HG03045 (cell line): ENCODE data around the gene TREH.

ENCODE experiments used
- ATAC-seq: cut with Tn5 transposase; IDR thresholded peaks from one replicate; pipeline ENCODE4 v1.9.1; 2021; ENCODE audit warnings: mild to moderate bottlenecking, moderate library complexity; ENCODE audit not compliant: unreplicated experiment

TREH gene

DNA sequence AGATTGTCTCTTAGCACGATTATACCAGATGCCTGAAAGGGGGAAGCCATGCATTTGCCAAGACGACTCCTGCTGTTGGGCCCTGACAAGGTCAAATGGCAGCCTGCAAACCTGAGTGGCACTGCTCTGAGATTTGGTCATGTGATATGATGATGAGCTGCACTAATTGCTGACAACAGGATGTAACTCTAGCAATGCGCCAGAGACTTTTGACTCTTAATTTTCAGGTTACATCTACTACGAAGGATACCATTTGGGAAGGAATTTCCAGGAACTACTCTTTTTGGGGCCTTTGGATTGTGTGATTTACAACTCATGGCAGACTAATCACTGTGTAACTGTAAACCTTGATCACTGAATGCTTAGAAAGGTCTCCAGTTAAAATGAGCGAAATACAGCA, 13.1 kb downstream of the TREH start:
- no peak for ATAC-seq

DNA sequence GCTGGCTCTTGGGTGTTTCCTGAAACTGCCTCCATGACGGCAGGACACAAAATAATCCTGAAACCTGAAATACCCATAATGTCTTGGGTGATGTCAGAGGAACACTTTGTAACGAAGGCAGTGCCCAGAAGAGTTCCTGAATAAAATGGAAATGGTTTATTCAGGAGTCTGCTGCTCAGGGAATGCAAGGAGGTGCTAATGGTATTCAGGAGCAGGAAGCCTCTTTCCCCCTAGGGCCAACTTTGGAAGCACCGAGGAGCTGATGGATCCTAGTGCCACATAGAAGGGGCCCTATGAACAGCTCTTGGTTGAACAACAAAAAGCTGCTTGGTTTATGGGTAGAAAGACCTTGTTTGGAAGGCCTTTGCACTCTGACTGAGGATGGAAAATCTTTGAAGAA, 15.5 kb downstream of the TREH start:
- no peak for ATAC-seq

DNA sequence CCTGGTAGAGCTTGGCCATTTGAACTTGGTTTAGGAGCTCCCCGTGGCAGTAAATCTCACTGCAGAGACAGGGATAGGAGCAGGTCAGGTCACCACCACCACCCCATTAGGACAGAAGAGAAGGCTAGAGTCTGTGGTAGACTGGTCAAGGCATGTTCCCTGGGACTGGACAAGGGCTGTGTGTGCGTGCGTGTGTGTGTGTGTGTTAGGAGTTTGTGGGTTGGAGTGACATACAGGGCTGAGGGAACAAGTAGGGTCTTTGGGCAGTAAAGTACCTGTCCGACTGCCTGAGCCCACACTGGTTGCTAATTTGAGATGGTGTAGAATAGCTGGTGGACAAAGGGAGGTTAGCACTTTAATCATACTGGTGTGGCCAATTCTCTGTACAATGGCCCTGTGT, 16.1 kb downstream of the TREH start:
- ATAC-seq = no peak

DNA sequence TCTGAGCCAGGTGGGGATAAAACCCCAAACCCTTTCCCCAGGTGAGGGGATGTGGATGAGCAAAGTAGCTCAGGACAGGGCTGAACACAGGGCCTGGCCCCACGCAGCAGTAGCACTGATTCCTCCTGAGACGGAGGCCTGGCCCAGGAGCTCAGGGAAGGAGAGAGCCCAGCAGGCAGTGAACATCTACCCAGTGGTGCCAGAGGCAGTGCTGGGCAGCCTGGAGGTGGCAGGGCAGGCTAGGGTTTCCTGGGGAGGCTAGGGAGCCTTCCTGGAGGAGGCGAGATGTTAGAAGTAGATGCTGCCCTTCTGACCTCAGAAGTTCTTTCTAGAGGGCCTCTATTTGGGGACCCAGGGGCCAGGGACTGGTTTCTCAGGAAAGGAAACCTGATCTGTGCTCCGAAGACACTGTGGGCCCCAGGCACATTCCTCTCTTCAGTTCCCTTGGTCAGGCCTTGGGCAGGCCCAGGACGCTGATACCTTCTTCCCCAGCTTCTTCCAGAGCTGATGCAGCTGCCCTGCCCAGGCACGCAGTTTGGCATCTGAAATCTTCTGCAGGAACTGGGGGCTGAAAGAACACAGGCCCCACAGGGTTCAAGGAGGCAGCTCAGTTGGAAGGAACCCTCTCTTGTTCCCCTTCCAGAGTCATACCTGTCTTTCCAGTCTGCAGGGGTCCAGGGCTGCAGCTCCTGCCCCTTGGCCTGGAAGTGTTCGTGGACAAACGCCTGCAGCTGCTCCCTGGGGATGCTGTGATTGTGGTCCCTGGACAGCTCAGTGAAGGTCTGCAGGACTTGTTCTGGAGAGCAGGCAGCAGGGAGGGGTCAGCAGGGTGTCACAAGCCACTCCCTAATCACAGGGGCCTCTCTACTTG, 16.8 kb downstream of the TREH start:
- ATAC-seq = no peak

DNA sequence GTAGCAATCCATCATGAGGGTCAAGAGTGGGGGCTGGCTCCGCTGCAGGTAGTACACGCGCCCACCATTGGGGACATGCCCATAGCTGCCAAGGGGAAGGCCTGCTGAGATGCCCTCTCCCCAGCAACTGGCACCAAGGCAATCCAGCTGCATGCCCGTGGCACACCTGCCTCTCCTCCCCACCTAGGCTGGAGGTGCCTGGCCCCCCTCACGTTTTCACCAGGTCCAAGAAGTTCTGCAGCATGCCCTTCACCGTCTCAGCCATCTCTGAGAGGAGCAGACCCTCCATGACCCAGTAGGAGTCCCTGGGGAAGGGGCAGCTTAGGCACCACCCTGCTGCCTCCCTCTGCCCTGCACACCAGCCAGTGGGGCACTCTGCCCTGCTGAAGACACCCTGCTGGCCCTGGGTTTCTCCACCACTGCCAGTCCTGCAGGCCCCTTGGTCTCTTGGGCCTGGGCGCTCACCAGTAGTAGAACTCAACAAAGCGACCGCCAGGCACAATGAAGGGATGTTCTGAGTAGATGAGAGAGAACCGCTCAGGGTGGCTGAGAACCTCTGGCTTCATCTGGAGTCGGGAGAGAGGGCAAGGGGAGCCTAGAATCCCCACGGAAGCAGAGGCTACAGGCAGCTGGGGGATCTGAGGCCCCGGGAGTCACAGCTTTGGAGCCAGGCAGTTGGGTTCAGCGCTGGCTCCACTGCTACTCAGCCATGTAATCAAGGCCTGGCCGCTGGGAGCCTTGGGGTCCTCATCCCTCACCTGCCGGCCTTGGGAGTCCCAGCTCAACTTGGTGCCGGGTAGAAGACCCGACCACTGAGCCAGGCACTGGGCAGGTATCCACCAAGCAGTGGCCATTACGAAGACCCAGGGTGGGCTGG, 17.8 kb downstream of the TREH start:
- ATAC-seq = no peak

DNA sequence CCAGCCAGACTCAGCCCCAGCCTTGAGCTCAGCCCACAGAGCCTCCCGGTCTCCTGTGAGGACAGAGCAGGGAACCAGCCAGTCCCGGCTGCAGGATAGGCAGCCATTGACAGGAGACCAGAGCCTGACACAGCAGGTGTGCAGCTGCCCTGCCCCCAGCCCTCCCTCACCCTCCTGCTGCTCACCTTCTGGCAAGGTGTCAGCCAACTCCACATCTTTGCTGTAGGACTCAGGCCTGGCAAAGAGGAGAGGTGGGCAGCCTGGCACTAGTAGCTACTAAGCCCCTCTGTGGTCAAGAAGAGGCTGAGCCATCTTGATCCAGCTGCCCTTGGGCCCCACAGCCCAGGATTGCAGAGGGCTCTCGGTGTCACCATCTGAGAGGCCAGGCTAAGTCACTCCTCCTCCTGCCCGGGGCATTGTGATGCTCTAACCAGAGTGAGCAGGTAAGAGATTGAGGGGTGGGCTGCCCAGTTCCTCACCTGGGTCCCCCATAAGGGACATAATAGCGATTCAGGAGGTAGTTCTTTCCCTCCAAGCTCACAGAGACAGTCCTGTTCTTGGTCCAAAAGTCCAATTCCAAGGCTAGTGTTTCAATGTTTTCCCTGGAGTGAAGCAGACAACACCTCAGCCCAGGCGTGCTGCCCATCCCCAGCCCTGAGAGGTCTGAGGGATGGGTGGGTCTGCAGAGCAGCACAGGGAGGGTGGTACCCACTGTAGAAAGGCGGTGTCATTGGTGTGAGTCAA, 18.6 kb downstream of the TREH start:
- ATAC-seq = no peak

DNA sequence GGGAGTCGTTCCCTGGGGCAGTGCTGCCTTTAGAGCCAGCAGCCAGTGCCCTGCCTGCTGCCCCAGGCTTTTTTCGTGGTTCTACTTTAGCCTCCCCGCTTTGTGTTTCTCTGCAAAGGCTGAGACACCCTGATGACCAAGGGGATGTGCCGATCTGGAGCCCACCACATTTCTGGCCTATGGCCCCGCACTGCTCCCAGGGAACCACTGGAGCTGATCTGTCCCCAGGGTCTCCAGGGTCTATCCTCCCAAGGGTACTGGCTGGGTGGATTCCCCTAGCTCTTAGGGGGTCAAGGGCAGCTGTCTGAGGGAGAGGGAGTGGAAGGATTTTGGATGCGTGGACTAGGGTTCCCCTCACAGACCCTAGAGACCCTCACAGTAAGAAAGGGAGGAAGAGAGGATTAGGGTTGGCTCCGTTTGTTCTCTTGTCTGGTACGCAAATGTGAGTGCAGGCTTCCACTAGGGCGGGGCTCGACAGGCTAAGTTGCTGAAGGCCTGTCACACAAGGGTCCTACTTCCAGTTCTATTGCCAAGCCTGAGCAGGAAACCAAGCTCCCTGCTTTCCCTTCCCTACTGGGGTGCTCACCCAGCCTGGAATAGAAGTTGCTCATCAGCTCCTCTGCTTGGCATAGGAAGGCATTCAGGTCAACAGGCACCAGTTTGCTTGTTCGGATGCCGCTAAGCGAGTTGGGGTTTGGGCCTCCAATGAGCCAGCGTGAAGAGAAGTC, 19.3 kb downstream of the TREH start:
- ATAC-seq = no peak

DNA sequence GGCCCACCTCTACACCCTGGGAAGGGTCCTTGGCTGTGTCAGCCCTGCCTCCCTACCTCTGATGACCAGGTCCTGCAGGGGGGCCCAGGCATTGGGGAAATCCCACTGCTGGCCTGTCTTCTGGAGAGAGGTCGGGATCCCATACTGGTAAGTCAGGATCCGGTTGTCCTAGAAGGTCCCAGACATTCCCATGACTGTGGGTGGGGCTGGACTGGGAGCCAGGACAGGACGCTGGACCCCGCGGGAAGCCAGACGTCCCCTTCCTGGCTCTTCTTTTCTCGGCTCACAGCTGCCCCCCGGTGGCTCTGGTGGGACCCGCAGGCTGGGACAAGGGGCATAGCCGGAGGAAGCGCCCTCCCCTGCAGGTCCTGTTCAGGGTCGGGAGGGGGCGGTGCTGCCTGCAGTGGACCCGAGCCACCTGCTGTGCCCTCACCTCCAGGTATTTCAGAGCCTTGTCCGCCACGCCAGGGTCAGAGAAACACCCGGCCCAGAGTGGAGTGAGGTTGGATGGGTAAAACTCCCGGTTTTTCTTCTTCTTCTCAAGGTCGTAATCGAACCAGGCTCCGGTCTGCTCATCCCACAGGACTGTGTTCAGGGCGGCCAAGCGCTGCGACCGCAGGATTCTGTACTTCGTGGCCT, 20.0 kb downstream of the TREH start:
- peak; percentile 65 for ATAC-seq

DNA sequence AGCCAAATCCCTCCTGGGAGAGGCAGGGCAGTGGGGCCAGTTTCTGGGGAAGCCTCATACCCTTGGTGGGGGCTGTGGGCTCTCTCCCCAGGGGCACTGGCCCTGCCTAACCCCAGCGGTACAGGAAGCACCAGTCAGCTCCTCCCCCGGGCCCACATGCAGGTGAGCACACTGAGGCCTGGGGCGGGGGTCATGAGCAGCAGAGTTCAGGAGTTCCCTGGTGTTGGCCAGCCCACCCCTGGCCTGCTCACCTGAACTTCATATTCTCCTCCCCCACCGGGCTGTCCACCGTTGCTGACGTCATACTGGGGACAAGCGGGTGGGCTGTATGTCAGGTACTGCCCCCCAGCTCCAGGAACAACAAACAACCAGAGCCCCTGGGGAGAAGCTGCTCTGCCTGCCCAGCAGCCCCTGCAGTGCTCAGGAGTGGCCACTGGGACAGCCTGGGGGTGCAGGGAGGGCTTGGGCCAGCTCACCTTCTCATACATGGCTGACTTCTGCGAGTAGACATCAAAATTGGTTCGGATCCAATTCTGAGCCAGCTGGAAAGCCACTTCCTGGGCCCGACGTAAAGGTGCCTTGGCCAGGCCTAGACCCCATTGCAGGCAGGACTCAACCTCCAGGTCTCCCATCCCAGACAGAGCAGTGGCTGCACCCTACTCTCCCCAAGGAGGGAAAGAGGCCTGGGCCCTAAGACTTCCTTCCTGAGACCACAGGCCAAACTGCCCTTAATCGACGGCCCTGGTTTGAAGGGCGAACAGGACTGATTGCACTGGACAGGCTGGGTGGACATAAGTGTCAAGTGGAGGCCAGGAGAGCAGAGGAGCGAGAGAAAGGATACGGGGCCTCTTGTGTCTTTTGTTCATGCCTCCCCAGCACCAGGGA, 20.8 kb downstream of the TREH start:
- no peak for ATAC-seq

DNA sequence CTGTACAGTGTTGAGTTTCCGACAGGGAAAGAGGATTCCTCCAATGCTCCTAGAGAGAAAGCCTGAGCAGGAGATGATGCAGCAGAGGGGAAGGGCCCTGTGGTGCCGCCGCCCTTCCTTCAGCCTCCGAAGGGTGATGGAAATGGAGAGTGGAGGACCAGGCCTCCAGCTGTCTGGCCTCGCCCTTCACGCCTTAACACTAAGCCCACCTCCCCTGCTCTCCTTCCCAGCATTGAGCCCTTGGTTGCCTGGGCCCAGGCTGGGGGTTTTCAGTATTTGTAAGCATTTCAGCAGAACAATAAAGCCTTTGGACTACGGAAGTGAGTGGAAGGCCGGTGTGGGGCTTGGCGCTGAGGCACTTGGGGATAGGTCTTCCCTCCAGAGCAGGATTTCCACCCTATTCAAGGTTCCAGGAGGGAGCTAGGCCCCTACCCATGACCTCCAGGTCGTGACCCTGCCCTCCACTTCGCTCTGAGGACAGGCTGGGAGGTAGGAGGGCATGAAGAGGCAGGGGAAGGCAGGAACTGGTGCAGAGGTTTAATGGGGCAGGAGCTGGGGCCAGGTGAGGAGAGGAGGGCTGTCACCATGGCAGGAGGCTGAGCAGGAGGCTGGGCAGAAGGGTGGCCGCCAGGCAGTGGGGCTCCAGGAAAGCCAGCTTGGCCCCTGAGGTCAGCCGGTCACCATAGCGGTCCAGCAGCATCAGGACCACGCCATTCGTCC, 21.6 kb downstream of the TREH start:
- ATAC-seq = no peak

DNA sequence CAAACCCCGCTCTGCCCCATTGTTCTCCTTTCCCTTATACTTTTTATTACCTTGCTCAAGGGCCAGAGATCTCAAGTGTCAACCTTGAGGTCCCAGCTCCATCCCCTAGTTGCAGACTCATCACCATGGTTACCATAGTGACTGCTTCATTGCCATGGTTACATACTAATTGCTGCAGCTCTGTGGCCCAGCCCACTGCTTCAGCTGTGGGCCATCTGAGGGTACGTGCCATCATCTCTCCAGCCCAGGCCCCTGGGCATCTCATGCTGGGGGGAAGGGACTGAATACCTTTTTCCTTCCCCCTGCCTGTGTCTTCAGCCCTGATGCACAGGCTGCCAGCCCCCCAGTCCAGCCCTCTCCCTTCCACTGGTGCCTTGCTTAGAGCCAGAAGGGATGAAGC, 22.2 kb downstream of the TREH start:
- ATAC-seq = no peak

DNA sequence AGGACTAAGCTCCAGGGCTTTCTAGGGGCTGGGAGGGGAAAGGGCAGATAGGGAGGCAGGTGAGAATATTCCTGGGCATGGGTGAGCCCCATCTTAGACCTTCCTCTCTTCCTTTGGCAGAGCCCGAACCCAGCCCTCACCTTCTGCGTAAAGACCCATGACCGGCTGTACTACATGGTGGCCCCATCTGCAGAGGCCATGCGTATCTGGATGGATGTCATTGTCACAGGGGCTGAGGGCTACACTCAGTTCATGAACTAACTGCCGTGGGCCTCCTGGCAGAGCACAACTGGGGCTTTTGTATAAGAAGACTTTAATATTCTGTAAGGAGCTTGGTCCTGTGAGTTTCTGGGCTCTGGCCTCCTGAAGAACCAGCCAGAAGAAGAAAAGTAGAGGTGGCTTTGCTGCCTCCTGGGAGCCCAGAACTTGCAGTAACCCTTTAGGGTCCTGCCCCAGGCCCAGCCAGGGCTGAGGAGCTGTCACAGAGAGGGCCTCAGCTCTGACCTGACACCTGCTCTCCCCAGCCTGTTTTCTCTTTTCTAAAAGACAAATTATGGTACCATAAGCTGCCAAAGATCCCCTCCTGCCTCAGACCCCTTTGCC, 22.8 kb downstream of the TREH start:
- ATAC-seq = no peak

DNA sequence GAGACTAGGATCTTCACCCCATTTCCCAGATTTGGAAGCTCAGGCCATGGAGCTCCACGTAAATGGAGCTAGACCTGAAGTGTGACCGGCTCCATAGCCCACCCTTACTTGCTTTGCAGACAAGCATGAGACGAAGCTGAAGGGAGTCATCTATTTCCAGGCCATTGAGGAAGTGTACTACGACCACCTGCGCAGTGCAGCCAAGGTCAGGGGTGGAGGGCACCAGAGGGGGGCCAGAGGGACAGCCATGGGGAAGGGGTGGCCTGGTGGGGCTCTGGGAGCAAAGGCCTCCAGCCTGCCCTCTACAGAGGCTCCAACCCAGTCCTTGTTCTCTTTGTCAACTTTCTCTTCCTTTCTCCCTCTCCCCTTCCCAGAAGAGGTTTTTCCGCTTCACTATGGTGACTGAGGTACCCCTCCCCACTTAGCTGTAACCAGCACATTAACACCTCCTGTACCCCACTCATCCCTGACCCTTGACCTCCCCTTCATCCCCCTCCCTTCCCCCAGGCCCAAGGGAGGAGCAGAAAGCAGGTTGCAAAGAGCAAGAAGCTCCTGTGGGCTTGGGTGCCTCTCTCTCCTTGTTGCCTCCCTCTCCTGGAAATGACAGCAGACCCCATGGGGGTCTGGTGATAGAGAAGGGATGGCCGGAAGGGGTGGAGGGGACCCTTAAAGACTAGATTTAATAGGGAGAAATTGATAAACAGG, 23.8 kb downstream of the TREH start:
- ATAC-seq = no peak

DNA sequence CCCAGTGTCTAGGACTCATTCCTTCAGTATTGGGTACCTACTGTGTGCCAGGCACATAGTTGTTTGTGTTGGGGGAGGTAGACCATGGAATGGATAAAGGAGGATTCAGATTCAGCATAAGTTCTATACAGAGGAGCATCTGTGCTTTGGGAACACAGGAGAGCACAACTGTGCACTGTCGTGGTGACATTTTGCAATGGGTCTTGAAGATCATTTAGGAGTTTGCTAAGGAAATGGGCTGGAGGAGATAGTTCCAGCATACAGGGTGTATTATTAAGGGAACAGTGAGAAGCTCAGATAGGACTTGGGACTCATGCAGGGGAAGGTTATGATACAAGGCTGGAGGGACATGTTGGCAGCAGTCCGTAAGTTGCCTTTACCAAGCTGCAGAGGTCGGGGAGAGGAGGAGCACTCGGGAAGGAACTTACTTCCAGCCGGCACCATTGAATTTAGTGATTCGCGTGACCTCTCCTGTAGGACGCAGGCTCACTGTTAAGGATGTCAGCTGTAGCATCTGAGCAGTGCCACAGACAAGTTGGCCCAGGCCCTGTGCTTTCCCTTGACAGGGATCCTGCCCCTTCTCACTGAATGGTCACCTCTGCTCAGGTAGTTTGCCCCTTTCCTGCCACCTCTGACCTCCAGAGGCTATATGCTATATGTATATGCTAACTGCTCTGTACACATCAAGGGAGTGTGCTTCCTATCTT, 25.6 kb downstream of the TREH start:
- ATAC-seq = no peak

DNA sequence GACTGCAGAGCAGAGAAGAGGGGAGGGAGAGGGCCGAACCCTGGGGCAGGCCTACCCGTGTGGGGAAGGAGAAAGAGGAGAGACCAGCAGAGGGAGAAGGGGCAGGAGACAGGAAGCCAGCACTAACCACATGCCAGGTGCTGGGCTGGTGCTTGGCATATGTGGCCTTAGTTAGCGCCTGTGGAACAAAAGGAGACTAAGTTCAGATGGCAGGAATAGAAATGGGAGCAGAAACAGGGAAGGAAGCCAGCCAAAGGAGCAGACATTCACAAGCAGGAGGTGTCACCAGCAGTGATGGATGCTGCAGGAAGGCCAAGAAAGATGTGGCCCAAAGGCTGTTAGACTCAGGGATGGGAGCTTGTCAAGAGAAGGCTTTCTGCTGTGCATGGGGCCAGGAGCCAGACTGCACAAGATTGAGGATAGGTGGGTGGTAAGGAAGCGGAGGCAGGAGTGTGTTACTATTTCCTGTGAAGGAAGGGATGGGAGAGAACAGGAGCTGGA, 26.7 kb downstream of the TREH start:
- ATAC-seq = no peak

DNA sequence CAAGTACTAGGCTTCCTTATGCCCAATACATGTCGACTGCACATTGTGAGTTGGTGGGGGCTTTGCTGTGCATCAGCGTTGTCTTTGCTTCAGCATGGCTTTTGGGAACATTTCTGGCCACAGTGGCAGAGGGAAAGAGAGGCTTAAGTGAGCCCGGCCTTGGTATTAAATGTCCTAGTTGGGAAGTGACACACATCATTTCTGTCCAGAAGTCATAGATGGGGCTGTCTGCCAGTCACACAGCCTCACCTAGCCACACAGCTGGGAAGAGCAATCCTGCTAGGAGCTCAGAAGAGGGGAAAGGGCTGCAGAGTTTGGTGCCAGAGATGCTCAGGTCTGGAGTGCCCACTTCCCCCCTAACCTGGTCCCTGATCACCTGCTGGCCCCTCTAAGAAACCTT, 27.6 kb downstream of the TREH start:
- no peak for ATAC-seq

DNA sequence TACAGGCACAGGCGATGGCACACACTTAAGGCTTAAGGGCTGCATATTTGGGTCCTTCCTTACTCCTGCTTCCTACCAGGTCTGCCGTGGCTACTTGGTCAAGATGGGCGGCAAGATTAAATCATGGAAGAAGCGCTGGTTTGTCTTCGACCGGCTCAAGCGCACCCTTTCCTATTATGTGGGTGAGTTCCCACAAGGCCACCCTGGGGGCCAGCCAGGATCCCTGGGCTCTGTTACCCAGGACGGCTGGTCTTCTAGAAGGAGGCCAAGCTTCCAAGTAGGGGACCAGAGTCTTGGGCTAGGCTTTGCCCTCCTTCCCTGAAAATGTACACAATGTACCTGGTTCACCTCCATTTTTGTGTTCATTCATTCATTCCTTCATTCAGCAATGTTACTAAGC, 29.1 kb downstream of the TREH start:
- ATAC-seq = no peak
